ENCODE data around the gene GPS1. TPM values are rescaled to one million over a fixed set of nuclear protein-coding genes. Genes with fewer than 3 reads are reported as not detected.
A peak's percentile ranks its signal among the peaks of the same experiment; 100 is the strongest.
"Not testable (repeated sequence)": the region's sequence is repeated elsewhere in the genome, so short reads cannot be mapped to it uniquely, and the experiment has no call there.

The GPS1 gene
- total and polyA plus RNA-seq, 2 donors from 2014 or later = 99.3 to 149 TPM

DNA sequence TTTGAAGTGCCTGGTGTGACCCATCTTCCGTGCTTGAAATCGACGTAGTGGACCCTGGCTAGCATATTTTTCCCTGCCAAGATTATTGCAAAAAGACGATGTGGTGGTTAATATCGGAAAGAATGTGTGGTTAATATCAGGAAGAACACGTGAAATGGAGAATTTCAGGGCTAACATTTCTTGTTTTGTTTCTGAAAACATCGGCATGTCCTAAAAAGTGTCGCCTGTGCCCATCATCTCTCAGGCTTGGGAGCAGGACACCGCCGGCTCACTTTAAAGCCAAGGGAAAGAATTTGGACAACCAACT is 13.9 kb upstream of the GPS1 start:
- H3K9ac ChIP-seq (ENCODE audit: low read length in 3 of 3) = peak overlapping the region in 1 of 3 donors; percentile 61
- H3K27ac ChIP-seq (ENCODE audit: low read depth in 2 of 2, low read length in 2 of 2) = peak overlapping the region; percentile 78 to 99
- no peak for FAIRE-seq
- no peaks in the 10 kb centered on the region for H3K9me3 ChIP-seq (ENCODE audit: control insufficient read depth in 2 of 3, insufficient read depth in 1 of 3, low read length in 3 of 3)
- no peaks in the 10 kb centered on the region for H3K27me3 ChIP-seq (ENCODE audit: control insufficient read depth, insufficient read depth, low read length)
- DNase-seq = no peak
- H3K4me3 ChIP-seq (ENCODE audit: low read length in 3 of 3) = peak overlapping the region; percentile 21 to 84 (median 69)
- TF ChIP-seq, protein P1, sequence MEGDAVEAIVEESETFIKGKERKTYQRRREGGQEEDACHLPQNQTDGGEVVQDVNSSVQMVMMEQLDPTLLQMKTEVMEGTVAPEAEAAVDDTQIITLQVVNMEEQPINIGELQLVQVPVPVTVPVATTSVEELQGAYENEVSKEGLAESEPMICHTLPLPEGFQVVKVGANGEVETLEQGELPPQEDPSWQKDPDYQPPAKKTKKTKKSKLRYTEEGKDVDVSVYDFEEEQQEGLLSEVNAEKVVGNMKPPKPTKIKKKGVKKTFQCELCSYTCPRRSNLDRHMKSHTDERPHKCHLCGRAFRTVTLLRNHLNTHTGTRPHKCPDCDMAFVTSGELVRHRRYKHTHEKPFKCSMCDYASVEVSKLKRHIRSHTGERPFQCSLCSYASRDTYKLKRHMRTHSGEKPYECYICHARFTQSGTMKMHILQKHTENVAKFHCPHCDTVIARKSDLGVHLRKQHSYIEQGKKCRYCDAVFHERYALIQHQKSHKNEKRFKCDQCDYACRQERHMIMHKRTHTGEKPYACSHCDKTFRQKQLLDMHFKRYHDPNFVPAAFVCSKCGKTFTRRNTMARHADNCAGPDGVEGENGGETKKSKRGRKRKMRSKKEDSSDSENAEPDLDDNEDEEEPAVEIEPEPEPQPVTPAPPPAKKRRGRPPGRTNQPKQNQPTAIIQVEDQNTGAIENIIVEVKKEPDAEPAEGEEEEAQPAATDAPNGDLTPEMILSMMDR (IDR thresholded peaks at IDR 0.05; ENCODE audit: borderline replicate concordance, extremely low read depth, insufficient read depth) = no peak
- peaks cover 0 to 7% (median 0%) of the 10 kb centered on the region in 3 donors for H3K36me3 ChIP-seq (ENCODE audit: control insufficient read depth in 2 of 3, insufficient read depth in 3 of 3, low read length in 3 of 3)
- peaks cover 3 to 16% (median 5%) of the 10 kb centered on the region in 3 donors for H3K4me1 ChIP-seq (ENCODE audit: control insufficient read depth in 2 of 3, insufficient read depth in 2 of 3, low read depth in 1 of 3, low read length in 3 of 3)
- intact Hi-C loops (cut with DNase I) = loop anchor here (10.0 kb wide), 1 partner anchor 117 kb away; no protein-coding TSS in a partner anchor

DNA sequence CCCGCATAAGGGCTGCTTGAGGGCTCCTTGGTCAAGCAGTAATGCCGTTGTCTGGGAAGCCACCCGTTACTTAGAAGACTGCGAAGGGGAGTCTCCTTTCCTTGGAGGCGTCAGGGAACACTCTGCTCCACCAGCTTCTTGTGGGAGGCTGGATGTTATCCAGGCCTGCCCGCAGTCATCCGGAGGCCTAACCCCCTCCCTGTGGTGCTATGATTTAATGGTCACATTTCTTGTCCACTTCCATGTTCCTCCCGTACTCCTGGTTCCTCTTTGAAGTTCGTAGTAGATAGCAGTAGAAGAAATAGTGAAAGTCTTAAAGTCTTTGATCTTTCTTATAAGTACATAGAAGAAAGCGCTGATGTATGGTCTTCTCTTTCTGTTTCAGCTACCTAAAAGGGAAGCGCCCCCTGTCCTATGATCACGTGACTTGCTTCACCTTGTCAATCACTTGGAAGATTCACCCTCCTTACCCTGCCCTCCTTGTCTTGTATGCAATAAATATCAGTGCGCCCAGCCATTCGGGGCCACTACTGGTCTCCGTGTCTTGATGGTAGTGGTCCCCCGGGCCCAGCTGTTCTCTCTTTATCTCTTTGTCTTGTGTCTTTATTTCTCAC is 12.8 kb upstream of the GPS1 start:
- not testable (repeated sequence) for DNase-seq; H3K4me3 ChIP-seq (ENCODE audit: low read length in 3 of 3); H3K9ac ChIP-seq (ENCODE audit: low read length in 3 of 3); H3K36me3 ChIP-seq (ENCODE audit: control insufficient read depth in 2 of 3, insufficient read depth in 3 of 3, low read length in 3 of 3); H3K27me3 ChIP-seq (ENCODE audit: control insufficient read depth, insufficient read depth, low read length); H3K27ac ChIP-seq (ENCODE audit: low read depth in 2 of 2, low read length in 2 of 2); H3K9me3 ChIP-seq (ENCODE audit: control insufficient read depth in 2 of 3, insufficient read depth in 1 of 3, low read length in 3 of 3); FAIRE-seq
- H3K4me1 ChIP-seq (ENCODE audit: control insufficient read depth in 2 of 3, insufficient read depth in 2 of 3, low read depth in 1 of 3, low read length in 3 of 3) = peaks cover 3 to 16% (median 5%) of the 10 kb centered on the region in 3 donors
- intact Hi-C loops (cut with DNase I) = loop anchor here (10.0 kb wide), 1 partner anchor 116 kb away; no protein-coding TSS in a partner anchor

DNA sequence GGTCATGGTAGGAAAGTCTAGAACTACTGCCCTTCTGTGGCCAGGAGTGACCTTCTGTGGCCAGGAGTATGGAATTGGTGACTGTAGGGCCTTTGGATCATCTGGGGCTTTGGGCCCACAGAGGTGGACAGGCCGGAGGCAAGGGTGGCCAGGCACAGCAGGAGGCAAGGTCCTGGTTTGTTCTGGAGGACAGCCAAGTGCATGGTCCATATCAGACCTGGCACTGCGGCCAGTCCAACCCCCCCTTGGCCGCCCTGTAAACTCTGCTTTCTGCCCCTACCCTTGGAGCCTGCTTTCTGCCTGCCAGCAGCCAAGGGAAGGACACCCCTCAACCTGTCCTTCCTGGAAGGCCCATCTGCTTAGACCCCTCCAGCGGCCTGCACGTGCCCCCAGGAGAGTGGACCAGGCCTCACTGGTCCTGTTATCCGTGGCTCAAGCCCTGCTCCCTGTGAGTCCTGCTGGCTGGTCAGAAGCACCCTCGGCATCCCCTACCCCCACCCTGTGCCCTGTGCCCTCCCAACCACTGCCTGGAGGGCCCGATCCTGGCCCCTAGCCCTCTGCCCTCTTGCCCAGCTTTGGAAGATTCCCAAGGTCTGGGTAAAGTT is 11.9 kb upstream of the GPS1 start:
- Histone ChIP-seq H3K27ac (ENCODE audit: low read depth in 2 of 2, low read length in 2 of 2) (peak overlapping the region in 1 of 2 donors; percentile 63), H3K27me3 (ENCODE audit: control insufficient read depth, insufficient read depth, low read length) (no peaks in the 10 kb centered on the region), H3K9ac (ENCODE audit: low read length in 3 of 3) (no peak overlapping the region), H3K9me3 (ENCODE audit: control insufficient read depth in 2 of 3, insufficient read depth in 1 of 3, low read length in 3 of 3) (no peaks in the 10 kb centered on the region), H3K4me3 (ENCODE audit: low read length in 3 of 3) (no peak overlapping the region), H3K36me3 (ENCODE audit: control insufficient read depth in 2 of 3, insufficient read depth in 3 of 3, low read length in 3 of 3) (peaks cover 0 to 7% (median 0%) of the 10 kb centered on the region in 3 donors), H3K4me1 (ENCODE audit: control insufficient read depth in 2 of 3, insufficient read depth in 2 of 3, low read depth in 1 of 3, low read length in 3 of 3) (peaks cover 3 to 16% (median 5%) of the 10 kb centered on the region in 3 donors)
- TF ChIP-seq, protein P1 (IDR thresholded peaks at IDR 0.05; ENCODE audit: borderline replicate concordance, extremely low read depth, insufficient read depth) = no peak
- DNase-seq (no peak), FAIRE-seq (no peak)
- intact Hi-C loops (cut with DNase I) = loop anchor here (10.0 kb wide), 1 partner anchor 115 kb away; no protein-coding TSS in a partner anchor

DNA sequence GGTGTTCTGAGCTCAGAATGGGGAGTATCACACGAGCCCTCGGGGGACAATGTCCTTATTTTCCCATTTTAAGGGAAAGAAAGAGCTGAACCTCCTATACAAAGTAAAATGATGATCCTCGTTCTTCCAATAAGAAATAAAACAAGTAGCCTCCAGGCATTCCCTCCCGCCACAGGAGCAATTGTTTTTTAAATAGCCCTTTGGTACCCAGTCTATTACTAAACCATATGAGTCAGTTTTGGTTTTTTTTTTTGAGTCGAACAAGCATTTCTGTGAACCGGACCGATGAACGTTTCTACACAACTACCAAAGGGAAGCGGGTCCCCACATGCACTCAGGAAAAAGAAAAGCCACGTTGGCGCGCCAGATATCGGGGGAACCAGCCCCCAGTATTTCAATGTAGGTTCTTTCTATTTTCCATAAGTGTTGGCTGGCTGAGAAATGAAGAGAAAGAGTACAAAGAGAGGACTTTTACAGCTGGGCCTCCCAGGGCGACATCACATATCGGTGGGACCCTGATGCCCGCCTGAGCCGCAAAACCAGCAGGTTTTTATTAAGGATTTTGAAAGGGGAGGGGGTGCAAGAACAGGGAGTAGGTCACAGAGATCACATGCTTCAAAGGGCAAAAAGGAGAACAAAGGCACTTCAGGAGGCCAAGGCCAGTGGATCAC is 10.4 kb upstream of the GPS1 start:
- FAIRE-seq (no peak), DNase-seq (no peak)
- H3K4me3 ChIP-seq (ENCODE audit: low read length in 3 of 3) = no peak overlapping the region
- H3K36me3 ChIP-seq (ENCODE audit: control insufficient read depth in 2 of 3, insufficient read depth in 3 of 3, low read length in 3 of 3) = no peaks in the 10 kb centered on the region
- H3K9ac ChIP-seq (ENCODE audit: low read length in 3 of 3) = no peak overlapping the region
- peaks cover 3 to 7% (median 5%) of the 10 kb centered on the region in 3 donors for H3K4me1 ChIP-seq (ENCODE audit: control insufficient read depth in 2 of 3, insufficient read depth in 2 of 3, low read depth in 1 of 3, low read length in 3 of 3)
- intact Hi-C loops (cut with DNase I) = no loop called here
- H3K27ac ChIP-seq (ENCODE audit: low read depth in 2 of 2, low read length in 2 of 2) = no peak overlapping the region
- no peaks in the 10 kb centered on the region for H3K27me3 ChIP-seq (ENCODE audit: control insufficient read depth, insufficient read depth, low read length)
- H3K9me3 ChIP-seq (ENCODE audit: control insufficient read depth in 2 of 3, insufficient read depth in 1 of 3, low read length in 3 of 3) = no peaks in the 10 kb centered on the region
- TF ChIP-seq, protein P1 (IDR thresholded peaks at IDR 0.05; ENCODE audit: borderline replicate concordance, extremely low read depth, insufficient read depth) = no peak

Data from kidney (tissue), 14 donors.